GM12878 (cell line): ENCODE results near the gene HAPLN2.

Source experiments
- EP300 ChIP-seq, 2 experiments: fragments of 150-350 bp in 1 of 2; IDR thresholded peaks; 2 replicates each; pipeline ENCODE4 v1.6.1; 2011 to 2012; ENCODE audit warnings: low read depth in 2 of 2, low read length in 2 of 2, borderline replicate concordance in 1 of 2, improper control_type of control experiment in 1 of 2, inconsistent platforms in 1 of 2; ENCODE audit not compliant: control insufficient read depth in 1 of 2
- JUND ChIP-seq: IDR thresholded peaks from 2 replicates; pipeline ENCODE4 v1.6.1; 2012; ENCODE audit warnings: low read depth, mild to moderate bottlenecking, low read length, improper control_type of control experiment, moderate library complexity
- NBN ChIP-seq: fragments of 450-650 bp; IDR thresholded peaks from 2 replicates; pipeline ENCODE4 v1.6.1; 2016
- POLR2A ChIP-seq: IDR thresholded peaks from 2 replicates; pipeline ENCODE4 v1.6.1; 2011; ENCODE audit warnings: low read depth, mild to moderate bottlenecking, low read length
- SP1 ChIP-seq: IDR thresholded peaks from one replicate; pipeline ENCODE4 v1.6.1; 2011; ENCODE audit warnings: low read depth, low read length
- TCF3 ChIP-seq: IDR thresholded peaks from 2 replicates; pipeline ENCODE4 v1.6.1; 2012; ENCODE audit warnings: low read depth, mild to moderate bottlenecking, low read length, borderline replicate concordance; ENCODE audit not compliant: insufficient read depth
- ZNF384 ChIP-seq: IDR thresholded peaks from 2 replicates; pipeline ENCODE4 v1.6.1; 2012; ENCODE audit warnings: low read depth, mild to moderate bottlenecking, low read length, improper control_type of control experiment, borderline replicate concordance
- TF ChIP-seq, protein P1 (sequence below), 3 experiments: IDR thresholded peaks in 2 of 3; conservative IDR thresholded peaks in 1 of 3; 2 replicates each; pipeline ENCODE4 v1.5.1; 2011; ENCODE audit warnings: low read depth in 3 of 3, low read length in 3 of 3, mild to moderate bottlenecking in 3 of 3, control low read depth in 2 of 3, moderate library complexity in 2 of 3, inconsistent platforms in 1 of 3, mixed read lengths in 1 of 3; ENCODE audit not compliant: control insufficient read depth in 2 of 3, insufficient read depth in 1 of 3; ENCODE audit errors: extremely low read depth in 1 of 3

DNA sequence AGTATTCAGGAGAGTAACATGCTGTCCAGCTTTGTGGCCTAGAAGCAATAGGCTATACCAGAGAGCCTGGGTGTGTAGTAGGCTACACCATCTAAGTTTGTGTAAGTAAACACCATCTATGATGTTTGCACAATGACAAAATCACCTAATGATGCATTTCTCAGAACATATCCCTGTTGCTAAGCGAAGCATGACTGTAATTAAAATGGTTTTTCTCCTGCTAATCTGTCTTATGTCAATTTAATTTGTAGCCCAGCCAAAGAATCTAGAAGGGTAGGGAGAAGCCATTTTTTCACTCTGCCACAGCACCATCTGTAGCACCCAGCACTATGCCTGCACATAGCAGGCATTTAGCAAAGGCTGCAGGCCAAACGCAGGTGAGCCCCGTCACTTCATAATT lies 41.7 kb upstream of the HAPLN2 start:
- no peak for TF ChIP-seq SP1
- no peak for TF ChIP-seq POLR2A
- TF ChIP-seq TCF3, result no peak
- TF ChIP-seq, protein P1, sequence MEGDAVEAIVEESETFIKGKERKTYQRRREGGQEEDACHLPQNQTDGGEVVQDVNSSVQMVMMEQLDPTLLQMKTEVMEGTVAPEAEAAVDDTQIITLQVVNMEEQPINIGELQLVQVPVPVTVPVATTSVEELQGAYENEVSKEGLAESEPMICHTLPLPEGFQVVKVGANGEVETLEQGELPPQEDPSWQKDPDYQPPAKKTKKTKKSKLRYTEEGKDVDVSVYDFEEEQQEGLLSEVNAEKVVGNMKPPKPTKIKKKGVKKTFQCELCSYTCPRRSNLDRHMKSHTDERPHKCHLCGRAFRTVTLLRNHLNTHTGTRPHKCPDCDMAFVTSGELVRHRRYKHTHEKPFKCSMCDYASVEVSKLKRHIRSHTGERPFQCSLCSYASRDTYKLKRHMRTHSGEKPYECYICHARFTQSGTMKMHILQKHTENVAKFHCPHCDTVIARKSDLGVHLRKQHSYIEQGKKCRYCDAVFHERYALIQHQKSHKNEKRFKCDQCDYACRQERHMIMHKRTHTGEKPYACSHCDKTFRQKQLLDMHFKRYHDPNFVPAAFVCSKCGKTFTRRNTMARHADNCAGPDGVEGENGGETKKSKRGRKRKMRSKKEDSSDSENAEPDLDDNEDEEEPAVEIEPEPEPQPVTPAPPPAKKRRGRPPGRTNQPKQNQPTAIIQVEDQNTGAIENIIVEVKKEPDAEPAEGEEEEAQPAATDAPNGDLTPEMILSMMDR (IDR thresholded peaks at IDR 0.05 in 2 of 3, conservative IDR thresholded peaks at IDR 0.05 in 1 of 3; ENCODE audit: control insufficient read depth in 2 of 3, extremely low read depth in 1 of 3, insufficient read depth in 1 of 3, low read depth in 3 of 3, low read length in 3 of 3), result no peak
- no peak for TF ChIP-seq JUND
- TF ChIP-seq NBN, result no peak
- no peak for TF ChIP-seq EP300 (IDR thresholded peaks at IDR 0.05; ENCODE audit: borderline replicate concordance in 1 of 2, control insufficient read depth in 1 of 2, low read depth in 2 of 2, low read length in 2 of 2)
- TF ChIP-seq ZNF384, result no peak
